SK-MEL-5 (cell line): ENCODE results near the gene FDX2. TPM values are rescaled to one million over a fixed set of nuclear protein-coding genes. Genes with fewer than 3 reads are reported as not detected.
"Not testable (repeated sequence)": the region's sequence is repeated elsewhere in the genome, so short reads cannot be mapped to it uniquely, and the experiment has no call there.

Source experiments
- DNase-seq: peaks from one replicate; pipeline ENCODE4 v3.0.0-alpha.2; 2016; ENCODE audit warnings: low read depth, low spot score
- in situ Hi-C: cut with HindIII; loops from 2 replicates; pipeline ENCODE4 v1.10.0; 2016; ENCODE audit warnings: low sequenced_read_pairs, high pct_unique_total_duplicates, low pct_unique_long_range_greater_than_20kb
- polyA plus RNA-seq, 2 experiments: library from polyadenylated mRNA; depleted of rRNA; stranded (reverse); fragments of >200 nt; gene quantifications; 2 replicates each; pipeline ENCODE4 v1.2.3, GENCODE V29; 2015
- total RNA-seq: library from RNA; depleted of rRNA; stranded (reverse); fragments of >200 nt; shearing (Covaris generic); gene quantifications from 2 replicates; pipeline ENCODE4 v1.2.3, GENCODE V29; 2014; rRNA removed

Gene FDX2
- total RNA-seq = 19.5 and 23.1 TPM in 2 replicates
- 23.5 and 32.2 TPM in 2 replicates for polyA plus RNA-seq (2015; cell fraction: cytosol; rRNA removed)
- 11.4 and 35.2 TPM in 2 replicates for polyA plus RNA-seq (2015; cell fraction: nucleus; rRNA removed)

- DNase-seq = peak; percentile 79
- in situ Hi-C loops = no loop called here
These were observed at the start of gene FDX2 for GRCh38 chr19:10315335-10316214. Gene FDX2, minus strand, starts transcription at chr19:10316015. Its CDS starts 19 bp downstream, at chr19:10315996.

- in situ Hi-C loops = no loop called here
- DNase-seq = no peak
These were observed 49.7 kb upstream of the FDX2 start for GRCh38 chr19:10365518-10365917.

GRCh38 chr19:10364644-10365043, 48.8 kb upstream of the FDX2 start:
- no peak for DNase-seq
- in situ Hi-C loops = no loop called here

- no peak for DNase-seq
- in situ Hi-C loops = no loop called here
These were observed 48.0 kb upstream of the FDX2 start for GRCh38 chr19:10363789-10364281.

GRCh38 chr19:10362259-10362658, 46.4 kb upstream of the FDX2 start:
- DNase-seq = no peak
- in situ Hi-C loops = no loop called here

GRCh38 chr19:10361569-10362011, 45.8 kb upstream of the FDX2 start:
- in situ Hi-C loops = no loop called here
- DNase-seq = no peak

- in situ Hi-C loops = no loop called here
- DNase-seq = no peak
These were observed 40.6 kb upstream of the FDX2 start for GRCh38 chr19:10356431-10356830.

- peak; percentile 7 for DNase-seq
- in situ Hi-C loops = no loop called here
These were observed 38.1 kb upstream of the FDX2 start for GRCh38 chr19:10353793-10354391.

- in situ Hi-C loops = no loop called here
- DNase-seq = no peak
These were observed 37.2 kb upstream of the FDX2 start for GRCh38 chr19:10352764-10353671.

- peak; percentile 22 for DNase-seq
- in situ Hi-C loops = no loop called here
These were observed 30.7 kb upstream of the FDX2 start for GRCh38 chr19:10346509-10346908.

GRCh38 chr19:10344780-10345179, 29.0 kb upstream of the FDX2 start:
- in situ Hi-C loops = no loop called here
- DNase-seq = no peak

- in situ Hi-C loops = no loop called here
- no peak for DNase-seq
These were observed 27.7 kb upstream of the FDX2 start for GRCh38 chr19:10343495-10343894.

- in situ Hi-C loops = no loop called here
- no peak for DNase-seq
These were observed 24.2 kb upstream of the FDX2 start for GRCh38 chr19:10339977-10340376.

- in situ Hi-C loops = no loop called here
- no peak for DNase-seq
These were observed 23.7 kb upstream of the FDX2 start, which contains the start of gene ICAM3 for GRCh38 chr19:10339380-10339960. Gene ICAM3, minus strand, starts transcription at chr19:10339624. Its CDS starts 10 bp downstream, at chr19:10339614.

- in situ Hi-C loops = no loop called here
- no peak for DNase-seq
These were observed 23.1 kb upstream of the FDX2 start for GRCh38 chr19:10338940-10339339.

- DNase-seq, in situ Hi-C loops: not testable (repeated sequence)
These were observed 20.9 kb upstream of the FDX2 start for GRCh38 chr19:10336725-10337124.

- DNase-seq = no peak
- in situ Hi-C loops = no loop called here
These were observed 19.7 kb upstream of the FDX2 start for GRCh38 chr19:10335352-10335985.
